ENCODE results near the gene FOXJ1.
A peak's percentile ranks its signal among the peaks of the same experiment; 100 is the strongest.

FOXJ1 gene

DNA sequence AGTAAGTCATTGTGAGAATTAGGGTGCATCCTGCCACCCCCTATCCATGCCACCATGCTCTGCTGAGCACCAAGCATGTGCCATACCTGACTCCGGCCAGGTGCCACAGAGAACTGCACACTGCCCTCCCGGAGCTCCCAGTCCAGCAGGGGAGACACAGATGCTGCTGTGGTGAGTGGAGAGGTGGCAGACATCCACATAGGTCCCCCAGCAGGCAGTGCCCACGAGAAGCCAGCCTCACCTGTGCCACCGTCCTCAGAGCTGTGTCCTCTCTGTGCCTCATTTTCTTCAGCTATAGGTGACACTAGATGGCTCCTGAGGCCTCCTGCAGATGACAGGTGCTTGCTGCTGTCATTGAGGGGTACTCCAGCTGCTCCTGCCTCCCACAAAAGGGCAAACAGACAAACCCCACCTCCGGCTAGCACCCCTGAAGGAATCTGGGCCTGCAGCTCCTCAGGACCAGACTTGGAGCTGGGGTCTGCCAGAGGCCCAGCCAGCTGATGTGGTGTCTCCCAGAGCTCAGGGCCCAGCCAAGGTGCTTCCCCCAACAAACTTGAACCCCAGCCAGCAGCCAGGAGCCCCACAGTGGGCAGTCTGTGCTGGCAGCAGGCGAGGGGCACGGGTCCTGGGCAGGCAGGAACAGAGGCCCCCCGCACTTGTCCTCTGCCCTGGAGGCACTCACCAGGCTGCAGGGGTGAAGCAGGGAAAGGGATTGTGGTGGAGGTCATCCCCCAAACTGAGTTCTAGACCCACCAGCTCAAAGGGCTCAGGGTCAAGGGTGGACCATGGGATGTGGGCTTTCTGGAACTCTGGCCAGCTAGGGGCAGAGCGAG lies 17.1 kb downstream of the FOXJ1 start:
- DNase-seq: no peak

DNA sequence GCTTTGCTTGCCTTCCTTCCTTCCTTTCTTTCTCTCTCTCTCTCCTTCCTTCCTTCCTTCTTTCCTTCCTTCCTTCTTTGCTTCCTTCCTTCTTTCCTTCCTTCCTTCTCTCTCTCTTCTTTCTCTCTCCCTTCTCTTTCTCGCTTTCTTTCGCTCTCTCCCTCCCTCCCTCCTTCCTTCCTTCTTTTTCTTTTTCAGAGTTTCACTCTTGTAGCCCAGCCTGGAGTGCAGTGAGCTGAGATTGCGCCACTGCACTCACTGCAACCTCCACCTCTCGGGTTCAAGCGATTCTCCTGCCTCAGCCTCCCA lies 17.9 kb downstream of the FOXJ1 start:
- no peak for DNase-seq

DNA sequence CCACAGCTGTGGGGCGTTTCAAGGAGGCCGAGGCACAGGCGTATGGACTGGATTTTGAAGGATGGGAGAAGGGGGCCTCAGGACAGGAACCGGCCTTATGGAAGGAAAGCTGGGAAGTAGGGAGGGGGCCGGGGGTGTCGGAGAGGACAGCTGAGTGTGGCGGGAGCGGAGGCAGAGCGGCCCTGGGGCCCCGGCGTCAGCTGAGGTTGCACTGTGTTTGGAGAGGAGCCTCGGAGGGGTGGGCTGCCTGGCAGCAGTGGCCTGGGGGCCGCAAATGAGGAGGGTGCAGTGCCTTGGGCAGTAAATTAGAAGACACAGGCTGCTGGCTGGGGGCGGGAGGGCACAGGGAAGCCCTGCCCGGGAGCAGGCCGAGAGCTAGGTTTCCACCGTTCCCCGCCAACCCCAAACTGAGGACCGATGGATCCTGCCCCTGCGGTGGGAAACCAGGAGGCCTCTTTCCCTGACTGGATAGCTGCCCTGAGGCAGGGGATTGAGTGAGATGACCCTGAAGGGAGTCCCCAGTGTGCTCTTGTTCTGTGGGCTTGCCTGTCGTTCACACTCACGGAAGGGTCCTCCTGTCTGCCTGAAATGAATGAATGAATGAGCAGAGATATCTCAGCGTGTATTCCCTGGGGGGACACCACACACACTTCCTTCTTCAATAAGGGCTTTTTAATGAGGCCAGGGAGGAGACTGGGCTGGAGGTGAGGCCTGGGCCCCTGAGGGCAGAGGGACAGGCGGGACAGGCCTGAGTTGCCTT lies 18.4 kb downstream of the FOXJ1 start:
- no peak for DNase-seq

DNA sequence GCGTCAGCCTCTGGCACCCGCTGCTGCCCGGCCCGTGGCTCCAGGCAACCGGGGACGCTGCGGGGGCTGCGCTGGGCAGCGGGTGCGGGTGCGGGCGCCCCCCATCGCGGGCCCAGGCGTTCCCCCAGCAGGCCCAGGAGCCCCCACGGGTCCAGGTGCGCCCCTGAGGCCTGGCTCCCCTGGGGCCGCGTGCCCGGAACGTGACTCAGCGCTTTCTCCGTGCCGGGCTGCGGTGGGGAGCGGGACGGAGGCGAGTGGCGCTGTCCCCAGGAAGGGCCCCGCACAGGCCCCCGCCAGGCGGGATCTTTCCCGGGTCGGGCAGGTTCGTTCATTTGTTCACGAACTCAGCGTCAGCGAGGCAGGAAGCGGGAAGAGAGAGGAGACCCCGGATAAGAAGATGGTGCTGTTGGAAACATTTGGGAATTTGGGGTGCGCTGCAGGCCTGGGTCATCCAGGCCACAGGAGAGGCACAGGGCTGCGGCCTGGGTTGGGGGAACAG lies 19.1 kb downstream of the FOXJ1 start:
- DNase-seq: no peak

- no peak for DNase-seq
Observed at GRCh38 chr17:76120658-76121008, 20.4 kb downstream of the FOXJ1 start.

DNA sequence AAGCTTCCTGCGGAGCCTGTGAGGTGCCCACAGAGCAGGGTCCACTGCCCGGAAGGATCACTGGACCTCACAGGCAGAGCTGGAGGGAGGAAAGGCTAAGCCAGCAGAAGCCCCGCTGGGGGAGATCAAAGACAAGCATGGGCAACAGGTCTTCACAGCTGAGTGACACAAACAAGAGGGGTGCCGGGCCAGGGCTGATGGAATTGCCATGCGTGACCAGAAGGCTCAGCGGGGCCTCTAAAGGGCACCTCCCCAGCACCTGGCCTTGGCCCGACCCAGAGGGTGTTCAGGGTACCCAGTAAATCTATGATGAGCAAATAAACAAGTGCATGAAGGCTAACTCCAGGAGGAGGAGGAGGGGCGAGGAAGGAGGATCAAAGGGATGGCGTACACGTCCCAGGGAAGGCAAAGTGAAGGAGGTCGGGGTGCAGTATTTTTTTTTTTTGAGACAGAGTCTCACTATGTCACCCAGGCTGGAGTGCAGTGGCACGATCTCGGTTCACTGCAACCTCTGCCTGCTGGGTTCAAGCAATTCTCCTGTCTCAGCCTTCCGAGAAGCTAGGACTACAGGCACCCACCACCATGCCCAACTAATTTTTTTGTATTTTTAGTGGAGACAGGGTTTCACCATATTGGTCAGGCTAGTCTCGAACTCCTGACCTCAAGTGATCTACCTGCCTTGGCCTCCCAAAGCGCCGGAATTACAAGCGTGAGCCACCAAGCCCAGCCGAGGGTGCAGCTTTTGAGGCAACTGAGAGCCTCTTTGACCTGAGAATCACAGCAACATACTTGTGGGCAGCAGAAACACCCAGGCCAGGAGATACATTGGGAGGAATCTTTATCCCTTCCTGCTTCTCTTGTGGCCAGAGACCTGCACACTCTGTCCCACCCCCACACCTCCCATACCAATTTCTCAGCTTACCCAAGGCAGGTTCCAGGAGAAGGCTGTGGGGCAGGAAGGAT lies 21.4 kb downstream of the FOXJ1 start:
- no peak for DNase-seq

- DNase-seq: no peak
Observed at GRCh38 chr17:76115138-76115754, 25.8 kb downstream of the FOXJ1 start.

GRCh38 chr17:76111956-76112355 lies 29.1 kb downstream of the FOXJ1 start:
- no peak for DNase-seq

DNA sequence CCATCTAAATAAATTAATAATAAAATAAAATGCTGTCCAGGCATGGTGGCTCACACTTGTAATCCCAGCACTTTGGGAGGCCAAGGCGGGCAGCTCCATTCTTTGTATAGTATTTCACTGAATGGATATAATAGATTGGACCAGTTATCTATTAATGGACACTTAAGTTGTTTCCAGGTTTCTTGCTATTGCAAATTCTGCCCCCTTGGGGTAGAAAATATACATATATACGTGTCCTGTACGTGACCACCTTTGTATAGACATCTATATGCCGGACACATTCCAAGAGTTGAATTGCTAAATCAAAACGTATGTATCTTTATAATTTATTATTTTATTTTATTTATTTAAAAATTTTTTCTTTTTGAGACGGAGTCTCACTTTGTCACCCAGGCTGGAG lies 33.5 kb downstream of the FOXJ1 start:
- DNase-seq: no peak

DNA sequence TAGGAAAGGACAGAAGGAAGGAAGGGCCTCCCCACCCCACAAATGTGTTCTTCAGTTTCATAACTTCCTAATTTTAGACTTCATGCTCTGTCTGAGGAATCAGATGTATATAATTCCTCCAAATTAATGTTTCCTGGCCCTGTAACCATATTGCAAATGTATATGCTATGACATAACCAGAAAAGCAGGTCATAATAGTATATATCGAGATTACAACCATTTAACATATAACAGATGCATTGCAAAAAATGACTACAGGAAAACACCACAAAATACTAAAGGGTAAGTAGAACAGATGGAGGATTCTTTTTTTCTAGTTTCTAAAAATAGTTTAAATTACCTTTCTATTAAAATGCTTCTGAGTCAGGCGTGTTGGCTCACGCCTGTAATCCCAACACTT lies 34.3 kb downstream of the FOXJ1 start:
- DNase-seq: no peak

- no peak for DNase-seq
Observed at GRCh38 chr17:76104896-76105231, 36.2 kb downstream of the FOXJ1 start.

GRCh38 chr17:76104140-76104895 lies 36.7 kb downstream of the FOXJ1 start:
- no peak for DNase-seq

GRCh38 chr17:76103274-76104139 lies 37.5 kb downstream of the FOXJ1 start, which contains the start of gene EXOC7:
Gene EXOC7, minus strand, starts transcription at chr17:76103787. Its CDS starts 95 bp downstream, at chr17:76103692.
- peak; percentile 95 for DNase-seq

DNA sequence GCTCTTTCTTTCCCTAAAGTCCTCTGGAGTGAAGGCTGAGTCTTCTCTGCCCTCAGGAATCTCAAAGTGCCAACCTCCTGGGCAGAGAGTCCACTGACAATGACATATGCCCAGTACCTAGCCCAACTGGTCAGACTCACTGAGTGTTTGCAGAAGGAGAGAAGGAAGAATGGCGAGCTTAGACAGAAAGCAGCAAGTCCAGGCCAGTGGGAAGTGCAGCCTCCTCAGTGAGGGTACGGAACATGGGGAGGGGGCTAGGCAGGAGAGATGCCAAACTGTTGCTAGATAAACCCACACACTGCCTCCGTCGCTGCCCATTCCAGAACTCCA lies 38.1 kb downstream of the FOXJ1 start:
- DNase-seq: no peak

DNA sequence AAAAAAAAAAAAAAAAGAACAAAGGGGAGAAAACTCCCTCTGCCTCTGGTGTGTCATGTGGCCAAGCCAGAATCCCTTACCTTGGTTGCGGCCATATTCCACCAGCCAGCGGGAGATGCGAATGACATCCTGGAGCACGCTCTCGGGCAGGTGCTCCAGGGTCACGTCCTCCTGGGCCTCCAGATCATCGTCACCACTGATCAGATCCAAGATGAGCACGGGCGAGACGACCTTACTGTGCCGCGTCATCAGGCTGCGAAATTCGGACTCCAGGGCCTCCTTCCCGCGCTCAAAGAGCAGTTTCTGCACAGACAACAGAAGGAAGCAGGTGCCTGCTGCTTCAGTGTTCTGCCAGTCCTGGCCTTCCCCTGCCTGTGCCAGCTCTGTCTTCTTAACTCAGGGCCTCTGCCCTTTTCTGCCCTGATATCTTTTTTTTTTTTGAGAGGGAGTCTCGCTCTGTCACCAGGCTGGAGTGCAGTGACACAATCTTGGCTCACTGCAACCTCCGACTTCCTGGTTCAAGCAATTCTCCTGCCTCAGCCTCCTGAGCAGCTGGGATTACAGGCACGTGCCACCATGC lies 43.2 kb downstream of the FOXJ1 start:
- peak; percentile 9 for DNase-seq

GRCh38 chr17:76095943-76096342 lies 45.1 kb downstream of the FOXJ1 start:
- no peak for DNase-seq

GRCh38 chr17:76094046-76094445 lies 47.0 kb downstream of the FOXJ1 start:
- peak; percentile 12 for DNase-seq

- no peak for DNase-seq
Observed at GRCh38 chr17:76092526-76093413, 48.3 kb downstream of the FOXJ1 start.

GRCh38 chr17:76091526-76092286 lies 49.3 kb downstream of the FOXJ1 start:
- no peak for DNase-seq

Data from right hindlimb (tissue), 1 donor.